Lower lobe of right lung (tissue), 2 donors: ENCODE data around the gene KCNB1. TPM values are rescaled to one million over a fixed set of nuclear protein-coding genes. Genes with fewer than 3 reads are reported as not detected.

Experiments
- ATAC-seq, 2 donors: fragments of 200-7000 bp; cut with Tn5 transposase; one replicate each; pipeline ENCODE4 v1.9.1; 2020 to 2022; ENCODE audit warnings: mild to moderate bottlenecking in 2 of 2, moderate library complexity in 2 of 2
- DNase-seq: peaks from one replicate; pipeline ENCODE4 v3.0.0-alpha.2; 2020
- H3K27ac ChIP-seq: fragments of 200-600 bp; one replicate; pipeline ENCODE4 v1.8.0; 2022
- H3K27me3 ChIP-seq: fragments of 200-600 bp; one replicate; pipeline ENCODE4 v1.8.0; 2022; ENCODE audit warnings: low read depth
- H3K36me3 ChIP-seq: fragments of 200-600 bp; one replicate; pipeline ENCODE4 v1.8.0; 2022; ENCODE audit warnings: mild to moderate bottlenecking
- H3K4me1 ChIP-seq: fragments of 200-600 bp; one replicate; pipeline ENCODE4 v1.8.0; 2022
- H3K4me3 ChIP-seq: fragments of 200-600 bp; one replicate; pipeline ENCODE4 v1.8.0; 2022; ENCODE audit warnings: mild to moderate bottlenecking
- H3K9me3 ChIP-seq: fragments of 200-600 bp; one replicate; pipeline ENCODE4 v1.8.0; 2022
- CTCF ChIP-seq: fragments of 200-600 bp; IDR thresholded peaks from one replicate; pipeline ENCODE4 v1.8.0; 2022; ENCODE audit warnings: antibody characterized with exemption, mild to moderate bottlenecking
- intact Hi-C: fragments of 100-400 bp; cut with DNase I; formaldehyde crosslinking; loops from one replicate; pipeline ENCODE4 v1.11.0; 2022
- total RNA-seq: library from RNA; stranded (reverse); fragmentation: NEBNext Ultra II Directional; extraction: Animal tissue kit (Norgen Biotek cat#: 25700); gene quantifications from one replicate; pipeline ENCODE4 v1.2.1, GENCODE V29; 2021
- donor health status: DM: no; HTN: yes; CAD: no; lungs with severe emphysema.

The KCNB1 gene
- total RNA-seq, 1 donor from 2014 or later, result 0.53 TPM

GRCh38 chr20:49516916-49517804, 34.7 kb upstream of the KCNB1 start:
- Histone ChIP-seq H3K4me1 (no peaks in the 10 kb centered on the region), H3K9me3 (no peaks in the 10 kb centered on the region), H3K27ac (no peak overlapping the region), H3K4me3 (no peak overlapping the region), H3K36me3 (no peaks in the 10 kb centered on the region), H3K27me3 (no peaks in the 10 kb centered on the region)
- ATAC-seq (no peak), DNase-seq (no peak)
- TF ChIP-seq CTCF, result no peak
- intact Hi-C loops, result no loop called here

GRCh38 chr20:49515586-49515985, 33.1 kb upstream of the KCNB1 start:
- DNase-seq (no peak), ATAC-seq (no peak)
- TF ChIP-seq CTCF, result no peak
- Histone ChIP-seq H3K27ac (no peak overlapping the region), H3K27me3 (no peaks in the 10 kb centered on the region), H3K4me1 (no peaks in the 10 kb centered on the region), H3K4me3 (no peak overlapping the region), H3K9me3 (no peaks in the 10 kb centered on the region), H3K36me3 (no peaks in the 10 kb centered on the region)
- intact Hi-C loops, result no loop called here

- TF ChIP-seq CTCF, result no peak
- Histone ChIP-seq H3K4me1 (no peaks in the 10 kb centered on the region), H3K4me3 (no peak overlapping the region), H3K27ac (no peak overlapping the region), H3K36me3 (no peaks in the 10 kb centered on the region), H3K9me3 (no peaks in the 10 kb centered on the region), H3K27me3 (no peaks in the 10 kb centered on the region)
- no peak for ATAC-seq
- DNase-seq, result no peak
- intact Hi-C loops, result no loop called here
Observed at GRCh38 chr20:49513517-49513916, 31.0 kb upstream of the KCNB1 start.

- H3K27me3 ChIP-seq, result no peaks in the 10 kb centered on the region
- no peaks in the 10 kb centered on the region for H3K4me1 ChIP-seq
- intact Hi-C loops, result no loop called here
- H3K4me3 ChIP-seq, result no peak overlapping the region
- TF ChIP-seq CTCF, result no peak
- no peak overlapping the region for H3K27ac ChIP-seq
- no peaks in the 10 kb centered on the region for H3K9me3 ChIP-seq
- ATAC-seq, result no peak
- H3K36me3 ChIP-seq, result no peaks in the 10 kb centered on the region
- DNase-seq, result no peak
Observed at GRCh38 chr20:49513009-49513408, 30.5 kb upstream of the KCNB1 start.

- Histone ChIP-seq H3K27me3 (no peaks in the 10 kb centered on the region), H3K36me3 (no peaks in the 10 kb centered on the region), H3K27ac (no peak overlapping the region), H3K4me3 (no peak overlapping the region), H3K4me1 (no peaks in the 10 kb centered on the region), H3K9me3 (no peaks in the 10 kb centered on the region)
- no peak for TF ChIP-seq CTCF
- DNase-seq (no peak), ATAC-seq (no peak)
- intact Hi-C loops, result no loop called here
Observed at GRCh38 chr20:49511788-49512525, 29.5 kb upstream of the KCNB1 start.
